Ishikawa (cell line): Measurements from ENCODE around the gene STRIP1.

Source experiments
- CEBPB ChIP-seq: IDR thresholded peaks from 2 replicates; pipeline ENCODE4 v1.6.1; 2012
- CREB1 ChIP-seq: IDR thresholded peaks from 2 replicates; pipeline ENCODE4 v1.6.1; 2012; ENCODE audit warnings: low read depth
- EGR1 ChIP-seq: IDR thresholded peaks from 2 replicates; pipeline ENCODE4 v1.6.1; 2012
- EP300 ChIP-seq: IDR thresholded peaks from 2 replicates; pipeline ENCODE4 v1.6.1; 2012; ENCODE audit warnings: borderline replicate concordance
- FOXM1 ChIP-seq: IDR thresholded peaks from 2 replicates; pipeline ENCODE4 v1.6.1; 2012; ENCODE audit warnings: low read depth, borderline replicate concordance
- MAX ChIP-seq: IDR thresholded peaks from 2 replicates; pipeline ENCODE4 v1.6.1; 2012
- NFIC ChIP-seq: IDR thresholded peaks from 2 replicates; pipeline ENCODE4 v1.6.1; 2012
- RAD21 ChIP-seq: IDR thresholded peaks from 2 replicates; pipeline ENCODE4 v1.6.1; 2012; ENCODE audit warnings: low read depth
- REST ChIP-seq: IDR thresholded peaks from 2 replicates; pipeline ENCODE4 v1.6.1; 2012; ENCODE audit warnings: low read depth, mild to moderate bottlenecking
- TAF1 ChIP-seq: IDR thresholded peaks from 2 replicates; pipeline ENCODE4 v1.6.1; 2012; ENCODE audit warnings: low read depth, mild to moderate bottlenecking
- TCF12 ChIP-seq: IDR thresholded peaks from 2 replicates; pipeline ENCODE4 v1.6.1; 2012; ENCODE audit warnings: low read depth
- TEAD4 ChIP-seq: IDR thresholded peaks from 2 replicates; pipeline ENCODE4 v1.6.1; 2012
- USF1 ChIP-seq: IDR thresholded peaks from 2 replicates; pipeline ENCODE4 v1.6.1; 2012
- YY1 ChIP-seq: IDR thresholded peaks from 2 replicates; pipeline ENCODE4 v1.6.1; 2012; ENCODE audit warnings: low read depth
- ZBTB7A ChIP-seq: IDR thresholded peaks from 2 replicates; pipeline ENCODE4 v1.6.1; 2012; ENCODE audit warnings: low read depth

The STRIP1 gene

GRCh38 chr1:110081061-110081460 is 46.6 kb downstream of the STRIP1 start:
- no peak for TF ChIP-seq EGR1
- TF ChIP-seq CEBPB = no peak
- TF ChIP-seq MAX = no peak
- no peak for TF ChIP-seq REST
- TF ChIP-seq USF1 = no peak

- TF ChIP-seq RAD21 (no peak), YY1 (no peak), EGR1 (no peak)
Observed at GRCh38 chr1:110082477-110082876, 48.1 kb downstream of the STRIP1 start.

- no peak for TF ChIP-seq REST
Observed at GRCh38 chr1:110083061-110083865, 48.8 kb downstream of the STRIP1 start.

GRCh38 chr1:110083866-110084226 is 49.4 kb downstream of the STRIP1 start:
- TF ChIP-seq TCF12 (no peak), CEBPB (no peak), EP300 (no peak), EGR1 (no peak), TEAD4 (no peak), FOXM1 (no peak), YY1 (no peak), TAF1 (no peak), REST (no peak), NFIC (no peak), RAD21 (no peak), ZBTB7A (no peak), USF1 (no peak), MAX (no peak), CREB1 (no peak)

GRCh38 chr1:110084227-110085078 is 50.0 kb downstream of the STRIP1 start:
- TF ChIP-seq RAD21 (no peak), EP300 (no peak), ZBTB7A (no peak), CEBPB (no peak), MAX (no peak), FOXM1 (no peak), YY1 (no peak), USF1 (no peak), TAF1 (no peak), NFIC (no peak), TCF12 (no peak), REST (no peak), TEAD4 (no peak), EGR1 (no peak), CREB1 (no peak)
